ENCODE data around the gene IFNL3. TPM values are rescaled to one million over a fixed set of nuclear protein-coding genes. Genes with fewer than 3 reads are reported as not detected.
"Not testable (repeated sequence)": the region's sequence is repeated elsewhere in the genome, so short reads cannot be mapped to it uniquely, and the experiment has no call there.

Gene IFNL3
- polyA plus RNA-seq, result not detected
- long read RNA-seq, donor 1, result 0 reads
- long read RNA-seq, donor 2, partial matches to known transcripts, result 0 of 1 reads
- long read RNA-seq, donor 2, other reads (novel, unspliced or antisense), result 0 of 1 reads
- long read RNA-seq, donor 3, result 0 reads
- long read RNA-seq, donor 4, result 0 reads
- long read RNA-seq, donor 5, result 0 reads
- long read RNA-seq, donor 6, result 0 reads
- long read RNA-seq, donor 7, result 0 reads
- long read RNA-seq, donor 8, result 0 reads
- long read RNA-seq, donor 9, result 0 reads
- long read RNA-seq, donor 10, result 0 reads
- long read RNA-seq, donor 11, result 0 reads

- peaks cover 32% of the 10 kb centered on the region for H3K27me3 ChIP-seq (ENCODE audit: control insufficient read depth, insufficient read depth, low read length)
- H3K27ac ChIP-seq (ENCODE audit: low read length); DNase-seq; H3K36me3 ChIP-seq (ENCODE audit: control insufficient read depth, insufficient read depth, low read length); H3K4me3 ChIP-seq (ENCODE audit: low read length); H3K9me3 ChIP-seq (ENCODE audit: control insufficient read depth, low read depth, low read length): not testable (repeated sequence)
- H3K4me1 ChIP-seq (ENCODE audit: control insufficient read depth, insufficient read depth, low read length), result peaks cover 11% of the 10 kb centered on the region
- WGBS (ENCODE audit: insufficient coverage, low lambda C conversion rate), result no CpG with 5 or more reads among the region's 12 CpGs
These were observed at the start of gene IFNL3 for GRCh38 chr19:39244410-39245100. IFNL3 (minus strand) TSS chr19:39245006; CDS start chr19:39244967, 39 bp downstream.

DNA sequence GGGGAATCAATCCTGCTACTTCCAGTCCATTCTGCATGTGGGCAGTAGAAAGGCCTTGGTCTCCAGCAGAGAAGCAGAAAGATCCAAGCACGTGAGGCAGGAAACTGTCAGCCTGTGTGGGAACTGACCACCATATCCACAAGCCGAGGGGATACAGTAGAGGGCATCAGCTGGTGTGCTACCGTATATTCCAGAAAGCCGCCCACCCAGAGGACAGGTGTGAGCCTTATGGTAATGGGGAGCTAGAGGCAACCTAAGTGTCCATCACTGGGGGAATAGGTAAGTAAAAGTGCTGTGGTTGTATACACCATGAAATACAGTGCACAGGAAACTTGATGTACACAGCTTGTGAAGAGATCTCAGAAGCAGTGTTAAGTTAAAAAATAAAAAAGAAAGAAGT lies 48.6 kb upstream of the IFNL3 start:
- DNase-seq, result no peak
- Histone ChIP-seq H3K9me3 (ENCODE audit: control insufficient read depth, low read depth, low read length) (no peaks in the 10 kb centered on the region), H3K27me3 (ENCODE audit: control insufficient read depth, insufficient read depth, low read length) (peaks cover 7% of the 10 kb centered on the region), H3K27ac (ENCODE audit: low read length) (no peak overlapping the region), H3K4me1 (ENCODE audit: control insufficient read depth, insufficient read depth, low read length) (no peaks in the 10 kb centered on the region), H3K4me3 (ENCODE audit: low read length) (no peak overlapping the region), H3K36me3 (ENCODE audit: control insufficient read depth, insufficient read depth, low read length) (no peaks in the 10 kb centered on the region)
- no CpG with 5 or more reads among the region's 4 CpGs for whole genome bisulfite sequencing (ENCODE audit: insufficient coverage, low lambda C conversion rate)

DNA sequence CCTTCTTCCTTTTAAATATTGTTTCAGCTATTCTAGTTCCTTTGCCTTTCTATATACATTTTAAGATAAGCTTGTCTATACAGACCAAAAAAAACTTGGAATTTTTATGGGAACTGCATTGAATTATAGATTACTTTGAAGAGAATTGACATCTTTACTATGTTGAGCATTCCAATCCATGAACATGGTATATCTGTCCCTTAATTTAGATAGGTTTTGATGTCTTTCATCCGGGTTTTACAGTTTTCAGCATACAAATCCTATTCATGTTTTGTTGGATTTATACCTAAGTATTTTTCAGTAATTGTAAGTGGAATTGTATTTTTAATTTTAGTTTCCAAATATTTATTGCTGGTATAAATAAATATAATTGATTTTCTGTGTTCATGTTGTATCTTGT lies 39.2 kb upstream of the IFNL3 start:
- H3K4me1 ChIP-seq (ENCODE audit: control insufficient read depth, insufficient read depth, low read length), result no peaks in the 10 kb centered on the region
- H3K27me3 ChIP-seq (ENCODE audit: control insufficient read depth, insufficient read depth, low read length), result peaks cover 6% of the 10 kb centered on the region
- no peaks in the 10 kb centered on the region for H3K36me3 ChIP-seq (ENCODE audit: control insufficient read depth, insufficient read depth, low read length)
- no peak overlapping the region for H3K27ac ChIP-seq (ENCODE audit: low read length)
- no peak for DNase-seq
- no peaks in the 10 kb centered on the region for H3K9me3 ChIP-seq (ENCODE audit: control insufficient read depth, low read depth, low read length)
- H3K4me3 ChIP-seq (ENCODE audit: low read length), result no peak overlapping the region
- 86% methylated on average over 1 of the region's 1 CpG for WGBS (ENCODE audit: insufficient coverage, low lambda C conversion rate)

GRCh38 chr19:39282021-39282420 lies 37.2 kb upstream of the IFNL3 start:
- WGBS (ENCODE audit: insufficient coverage, low lambda C conversion rate), result no CpG with 5 or more reads among the region's 1 CpG
- Histone ChIP-seq H3K27me3 (ENCODE audit: control insufficient read depth, insufficient read depth, low read length) (peaks cover 3% of the 10 kb centered on the region), H3K4me1 (ENCODE audit: control insufficient read depth, insufficient read depth, low read length) (no peaks in the 10 kb centered on the region), H3K4me3 (ENCODE audit: low read length) (no peak overlapping the region), H3K36me3 (ENCODE audit: control insufficient read depth, insufficient read depth, low read length) (no peaks in the 10 kb centered on the region), H3K27ac (ENCODE audit: low read length) (no peak overlapping the region), H3K9me3 (ENCODE audit: control insufficient read depth, low read depth, low read length) (no peaks in the 10 kb centered on the region)
- no peak for DNase-seq

GRCh38 chr19:39277598-39277997 lies 32.8 kb upstream of the IFNL3 start:
- H3K4me3 ChIP-seq (ENCODE audit: low read length), result no peak overlapping the region
- H3K27ac ChIP-seq (ENCODE audit: low read length), result no peak overlapping the region
- peak; percentile 62 to 82 for DNase-seq
- H3K27me3 ChIP-seq (ENCODE audit: control insufficient read depth, insufficient read depth, low read length), result peaks cover 3% of the 10 kb centered on the region
- no peaks in the 10 kb centered on the region for H3K36me3 ChIP-seq (ENCODE audit: control insufficient read depth, insufficient read depth, low read length)
- WGBS (ENCODE audit: insufficient coverage, low lambda C conversion rate), result 0% methylated on average over 2 of the region's 7 CpGs
- H3K4me1 ChIP-seq (ENCODE audit: control insufficient read depth, insufficient read depth, low read length), result no peaks in the 10 kb centered on the region
- no peaks in the 10 kb centered on the region for H3K9me3 ChIP-seq (ENCODE audit: control insufficient read depth, low read depth, low read length)

DNA sequence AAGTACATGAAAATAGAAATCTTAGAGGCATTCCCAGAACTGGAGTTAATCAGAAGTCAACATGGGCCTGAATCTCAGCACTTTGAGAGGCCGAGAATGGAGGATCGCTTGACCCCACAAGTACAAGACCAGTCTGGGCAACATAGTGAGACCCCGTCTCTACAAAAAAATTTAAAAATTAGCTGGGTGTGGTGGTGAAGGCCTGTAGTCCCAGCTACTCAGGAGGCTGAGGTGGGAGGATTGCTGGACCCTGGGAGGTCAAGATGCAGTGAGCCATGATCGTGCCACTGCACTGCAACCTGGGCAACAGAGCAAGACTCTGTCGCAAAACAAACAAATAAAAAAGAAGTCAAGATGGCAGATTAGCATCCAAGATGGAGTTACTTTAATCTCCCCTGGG lies 31.9 kb upstream of the IFNL3 start:
- Histone ChIP-seq H3K27ac (ENCODE audit: low read length) (no peak overlapping the region), H3K36me3 (ENCODE audit: control insufficient read depth, insufficient read depth, low read length) (no peaks in the 10 kb centered on the region), H3K4me1 (ENCODE audit: control insufficient read depth, insufficient read depth, low read length) (no peaks in the 10 kb centered on the region), H3K27me3 (ENCODE audit: control insufficient read depth, insufficient read depth, low read length) (peaks cover 3% of the 10 kb centered on the region), H3K4me3 (ENCODE audit: low read length) (no peak overlapping the region), H3K9me3 (ENCODE audit: control insufficient read depth, low read depth, low read length) (no peaks in the 10 kb centered on the region)
- DNase-seq, result no peak
- no CpG with 5 or more reads among the region's 5 CpGs for WGBS (ENCODE audit: insufficient coverage, low lambda C conversion rate)

- peaks cover 5% of the 10 kb centered on the region for H3K27me3 ChIP-seq (ENCODE audit: control insufficient read depth, insufficient read depth, low read length)
- H3K27ac ChIP-seq (ENCODE audit: low read length), result no peak overlapping the region
- no peaks in the 10 kb centered on the region for H3K36me3 ChIP-seq (ENCODE audit: control insufficient read depth, insufficient read depth, low read length)
- no peaks in the 10 kb centered on the region for H3K4me1 ChIP-seq (ENCODE audit: control insufficient read depth, insufficient read depth, low read length)
- DNase-seq, result no peak
- no peaks in the 10 kb centered on the region for H3K9me3 ChIP-seq (ENCODE audit: control insufficient read depth, low read depth, low read length)
- WGBS (ENCODE audit: insufficient coverage, low lambda C conversion rate), result 100% methylated on average over 2 of the region's 5 CpGs
- H3K4me3 ChIP-seq (ENCODE audit: low read length), result no peak overlapping the region
These were observed 30.8 kb upstream of the IFNL3 start for GRCh38 chr19:39275578-39275977.

DNA sequence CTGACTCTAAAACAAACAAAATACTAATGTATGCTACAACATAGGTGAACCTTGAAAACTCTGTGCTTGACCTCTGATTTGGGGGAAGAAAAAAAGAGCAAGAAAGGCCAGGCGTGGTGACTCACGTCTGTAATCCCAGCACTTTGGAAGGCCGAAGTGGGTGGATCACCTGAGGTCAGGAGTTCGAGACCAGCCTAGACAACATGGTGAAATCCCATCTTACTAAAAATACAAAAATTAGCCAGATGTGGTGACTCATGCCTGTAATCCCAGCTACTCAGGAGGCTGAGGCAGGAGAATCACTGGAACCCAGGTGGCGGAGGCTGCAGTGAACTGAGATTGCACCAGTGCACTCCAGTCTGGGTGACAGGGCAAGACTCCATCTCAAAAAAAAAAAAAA lies 29.1 kb upstream of the IFNL3 start:
- H3K4me1 ChIP-seq (ENCODE audit: control insufficient read depth, insufficient read depth, low read length); H3K27ac ChIP-seq (ENCODE audit: low read length); H3K4me3 ChIP-seq (ENCODE audit: low read length); DNase-seq; H3K9me3 ChIP-seq (ENCODE audit: control insufficient read depth, low read depth, low read length); H3K36me3 ChIP-seq (ENCODE audit: control insufficient read depth, insufficient read depth, low read length); H3K27me3 ChIP-seq (ENCODE audit: control insufficient read depth, insufficient read depth, low read length): not testable (repeated sequence)
- WGBS (ENCODE audit: insufficient coverage, low lambda C conversion rate), result 100% methylated on average over 1 of the region's 5 CpGs

DNA sequence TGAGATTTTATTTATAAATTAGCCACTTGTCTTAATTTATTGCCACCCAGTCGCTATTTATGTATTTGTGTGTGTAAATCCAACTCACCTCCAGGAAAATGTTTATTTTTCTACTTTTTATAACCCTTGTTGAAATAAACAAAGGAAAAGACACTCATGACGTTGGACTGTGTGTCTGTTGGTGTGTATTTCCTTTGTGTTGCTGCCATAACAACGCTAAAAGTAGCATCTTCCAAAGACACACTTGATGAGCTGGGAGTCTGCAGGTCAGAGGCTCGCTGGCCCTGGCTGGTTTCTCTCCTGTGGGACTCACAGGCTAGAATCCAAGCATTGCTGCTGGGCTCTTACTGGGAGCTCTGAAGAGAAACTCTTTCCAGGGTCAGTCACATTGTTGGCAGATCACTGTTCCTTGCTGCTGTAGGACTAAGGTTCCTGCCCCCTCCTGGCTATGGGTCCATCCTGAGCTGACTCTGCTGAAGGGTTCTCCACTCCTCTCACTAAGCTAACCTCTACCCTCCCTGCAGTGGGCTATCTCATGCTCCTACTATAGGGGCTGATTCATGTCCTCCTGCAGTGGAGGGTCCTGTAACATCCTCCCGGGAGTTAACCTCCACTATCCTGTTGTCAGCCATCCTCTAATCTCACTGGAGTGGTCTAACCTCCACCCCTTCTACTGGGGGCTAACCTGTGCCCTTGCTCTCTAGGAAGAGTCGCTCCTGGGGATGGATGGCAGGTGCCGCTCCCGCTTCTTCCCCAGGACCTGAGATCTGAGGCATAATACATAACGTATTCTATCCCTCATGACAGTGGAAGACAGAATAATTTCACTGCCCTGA lies 25.4 kb upstream of the IFNL3 start:
- no peak for DNase-seq
- no peak overlapping the region for H3K27ac ChIP-seq (ENCODE audit: low read length)
- H3K4me3 ChIP-seq (ENCODE audit: low read length), result no peak overlapping the region
- peaks cover 13% of the 10 kb centered on the region for H3K27me3 ChIP-seq (ENCODE audit: control insufficient read depth, insufficient read depth, low read length)
- peaks cover 5% of the 10 kb centered on the region for H3K9me3 ChIP-seq (ENCODE audit: control insufficient read depth, low read depth, low read length)
- WGBS (ENCODE audit: insufficient coverage, low lambda C conversion rate), result 40% methylated on average over 1 of the region's 9 CpGs
- peaks cover 2% of the 10 kb centered on the region for H3K4me1 ChIP-seq (ENCODE audit: control insufficient read depth, insufficient read depth, low read length)
- no peaks in the 10 kb centered on the region for H3K36me3 ChIP-seq (ENCODE audit: control insufficient read depth, insufficient read depth, low read length)

DNA sequence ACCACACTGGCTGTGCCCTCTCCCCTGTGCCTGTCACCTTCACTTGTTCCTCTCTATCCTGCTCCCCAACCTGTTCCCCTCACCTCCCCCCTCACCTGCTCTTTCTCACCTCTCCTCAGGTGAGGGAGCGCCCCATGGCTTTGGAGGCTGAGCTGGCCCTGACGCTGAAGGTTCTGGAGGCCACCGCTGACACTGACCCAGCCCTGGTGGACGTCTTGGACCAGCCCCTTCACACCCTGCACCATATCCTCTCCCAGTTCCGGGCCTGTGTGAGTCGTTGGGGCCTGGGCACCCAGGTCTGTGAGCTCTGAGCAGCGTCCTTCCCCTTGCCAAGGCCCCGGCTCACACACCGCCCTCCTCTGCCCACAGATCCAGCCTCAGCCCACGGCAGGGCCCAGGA lies 24.6 kb upstream of the IFNL3 start:
- WGBS (ENCODE audit: insufficient coverage, low lambda C conversion rate), result no CpG with 5 or more reads among the region's 10 CpGs
- not testable (repeated sequence) for H3K36me3 ChIP-seq (ENCODE audit: control insufficient read depth, insufficient read depth, low read length)
- H3K27me3 ChIP-seq (ENCODE audit: control insufficient read depth, insufficient read depth, low read length), result peaks cover 22% of the 10 kb centered on the region

More for the DNA sequence above, 24.6 kb upstream of the IFNL3 start:
- H3K9me3 ChIP-seq (ENCODE audit: control insufficient read depth, low read depth, low read length), result peaks cover 12% of the 10 kb centered on the region
- not testable (repeated sequence) for H3K4me1 ChIP-seq (ENCODE audit: control insufficient read depth, insufficient read depth, low read length); H3K4me3 ChIP-seq (ENCODE audit: low read length); DNase-seq; H3K27ac ChIP-seq (ENCODE audit: low read length)

Data from large intestine (tissue), 12 donors.